ENCODE data around the gene ZNF780A.

DNA sequence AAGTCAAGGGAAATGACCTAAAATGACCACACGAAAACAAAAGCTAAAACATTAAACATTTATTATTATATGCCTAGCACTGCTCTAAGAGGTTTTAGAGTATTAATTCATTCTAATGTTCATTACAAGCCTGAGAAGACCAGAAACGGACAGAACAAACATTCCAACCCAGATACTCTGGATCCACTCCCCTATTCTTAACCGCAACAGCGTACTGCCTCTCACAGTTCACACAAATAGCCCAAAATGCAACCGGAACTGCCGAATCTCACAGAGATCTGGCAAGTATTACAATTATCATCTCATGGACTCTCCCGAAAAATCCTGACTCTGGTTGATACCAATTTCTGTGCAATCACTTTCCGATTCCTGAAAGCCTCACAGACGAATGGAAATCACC is 36.1 kb downstream of the ZNF780A start:
- TF ChIP-seq GATA2 (IDR thresholded peaks at IDR 0.05; ENCODE audit: low read depth, low read length): no peak
- TF ChIP-seq GATA3 (IDR thresholded peaks at IDR 0.05; ENCODE audit: low read depth, low read length): no peak
